Measurements from ENCODE around the gene DGKH. TPM values are rescaled to one million over a fixed set of nuclear protein-coding genes. Genes with fewer than 3 reads are reported as not detected.

The DGKH gene
- total and polyA plus RNA-seq, 9 donors: 2.1 to 14.1 (median 9.3) TPM

DNA sequence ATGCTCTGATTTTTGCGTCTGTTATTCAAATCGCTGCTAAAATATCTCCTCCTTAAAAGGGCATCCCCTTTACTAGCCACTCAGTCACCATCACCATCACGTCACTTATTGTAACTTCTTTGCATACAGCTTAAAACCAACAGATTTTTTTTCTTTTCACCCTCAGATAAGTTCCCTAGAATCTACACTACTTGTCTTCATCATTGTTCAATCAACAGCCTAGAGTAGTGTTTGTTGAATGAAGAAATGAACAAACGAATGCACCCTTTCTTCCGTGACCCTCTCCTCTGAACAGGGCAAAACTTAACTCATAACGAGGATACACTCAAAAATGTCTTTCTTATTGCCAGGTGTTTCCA lies 222.4 kb downstream of the DGKH start:
- H3K27me3 ChIP-seq: no peaks in the 10 kb centered on the region
- peak overlapping the region; percentile 97 for H3K4me3 ChIP-seq
- 55 to 60% (median 55%) methylated on average over 6 of the region's 6 CpGs for WGBS, 3 donors
- no peak for TF ChIP-seq EP300 (IDR thresholded peaks at IDR 0.05)
- no peak for TF ChIP-seq POLR2A (IDR thresholded peaks at IDR 0.05)
- TF ChIP-seq CTCF (IDR thresholded peaks at IDR 0.05): no peak
- no peaks in the 10 kb centered on the region for H3K36me3 ChIP-seq
- no peak for DNase-seq
- peaks cover 6% of the 10 kb centered on the region for H3K4me1 ChIP-seq (ENCODE audit: insufficient read depth)
- no peaks in the 10 kb centered on the region for H3K9me3 ChIP-seq
- H3K27ac ChIP-seq: peak overlapping the region in 1 of 2 donors; percentile 83
- intact Hi-C loops (cut with DNase I): no loop called here

DNA sequence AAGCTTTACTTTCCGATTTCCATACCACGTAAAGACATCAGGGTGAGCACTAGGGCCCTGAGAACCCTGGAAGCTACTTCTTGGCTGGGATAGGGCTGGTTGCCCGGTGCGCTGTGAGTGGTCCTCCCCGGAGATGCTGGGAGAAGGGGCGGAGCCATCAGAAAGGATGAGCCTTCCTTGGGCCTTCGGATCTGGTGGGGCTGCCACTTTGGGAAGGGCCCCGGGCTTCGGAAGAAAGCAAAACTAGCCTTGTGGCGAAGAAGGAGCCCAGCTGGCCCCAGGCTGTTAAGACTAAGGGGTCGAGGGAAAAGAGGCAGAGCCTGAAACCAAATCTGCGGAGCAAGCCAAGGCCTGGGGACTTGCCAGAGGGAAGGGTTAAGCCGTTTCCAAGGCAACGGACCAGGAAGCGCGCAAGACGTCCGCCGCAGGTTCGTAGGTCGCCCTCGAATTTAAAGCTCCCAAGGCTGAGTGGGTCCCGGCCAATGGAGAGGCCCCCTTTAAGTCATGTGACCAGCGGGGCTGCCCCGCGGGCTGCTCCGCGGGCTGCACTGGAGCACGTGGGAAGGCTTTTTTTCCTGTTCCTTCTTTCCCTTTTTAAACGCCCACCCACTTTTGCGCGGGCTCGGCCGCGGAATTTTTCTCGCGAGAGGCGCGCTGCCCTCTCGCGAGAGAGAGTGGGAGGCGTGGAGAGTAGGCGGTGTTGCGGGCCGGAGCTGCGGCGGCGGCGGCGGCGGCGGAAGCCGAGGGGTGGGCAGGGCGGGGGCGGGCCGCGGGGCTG lies 223.1 kb downstream of the DGKH start:
- no peaks in the 10 kb centered on the region for H3K36me3 ChIP-seq
- DNase-seq: peak; percentile 94 to 96 (median 95)
- intact Hi-C loops (cut with DNase I): no loop called here
- H3K27me3 ChIP-seq: no peaks in the 10 kb centered on the region
- WGBS, 3 donors: 1 to 3% (median 1%) methylated on average over 42 to 57 of the region's 57 CpGs
- H3K4me1 ChIP-seq (ENCODE audit: insufficient read depth): peaks cover 7% of the 10 kb centered on the region
- H3K27ac ChIP-seq: peak overlapping the region; percentile 78 to 88
- H3K9me3 ChIP-seq: no peaks in the 10 kb centered on the region
- peak overlapping the region; percentile 97 for H3K4me3 ChIP-seq
- TF ChIP-seq CTCF (IDR thresholded peaks at IDR 0.05) (no peak), POLR2A (IDR thresholded peaks at IDR 0.05) (no peak), EP300 (IDR thresholded peaks at IDR 0.05) (no peak)

GRCh38 chr13:42272115-42272803 lies 223.8 kb downstream of the DGKH start, which contains the start of gene AKAP11:
Gene AKAP11 (plus strand): TSS chr13:42272152. CDS start chr13:42286349, 14,197 bp downstream.
- H3K27ac ChIP-seq: peak within 1 kb of the TSS; percentile 78 to 88
- H3K9me3 ChIP-seq: no peaks in the 10 kb centered on the region
- H3K36me3 ChIP-seq: no peaks in the 10 kb centered on the region
- H3K4me3 ChIP-seq: peak within 1 kb of the TSS; percentile 97
- peaks cover 7% of the 10 kb centered on the region for H3K4me1 ChIP-seq (ENCODE audit: insufficient read depth)
- TF ChIP-seq CTCF (IDR thresholded peaks at IDR 0.05): no peak
- peak; percentile 21 for TF ChIP-seq POLR2A (IDR thresholded peaks at IDR 0.05)
- no peaks in the 10 kb centered on the region for H3K27me3 ChIP-seq
- 0 to 1% (median 0%) methylated on average over 39 to 59 of the region's 59 CpGs for WGBS, 3 donors
- intact Hi-C loops (cut with DNase I): no loop called here
- DNase-seq: no peak

DNA sequence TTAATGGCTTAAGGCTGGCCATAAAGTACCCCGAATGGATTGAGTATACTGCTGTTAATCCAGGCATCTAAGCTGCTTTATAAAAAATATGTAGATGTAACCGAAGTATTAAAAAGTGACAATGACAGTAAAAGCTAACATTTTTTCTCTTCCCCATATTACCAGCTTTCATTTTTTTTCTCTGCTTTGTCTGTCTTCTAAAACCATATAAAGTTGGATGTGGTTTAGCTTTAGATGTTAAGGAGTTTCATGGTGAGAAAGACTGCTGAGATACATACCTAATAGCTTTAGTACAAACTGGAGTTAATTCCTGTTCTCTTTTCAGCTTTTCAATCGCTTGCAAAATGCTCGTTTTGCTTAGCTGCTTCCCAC lies 224.3 kb downstream of the DGKH start:
- Histone ChIP-seq H3K9me3 (no peaks in the 10 kb centered on the region), H3K27me3 (no peaks in the 10 kb centered on the region), H3K36me3 (no peaks in the 10 kb centered on the region), H3K4me3 (peak overlapping the region; percentile 97), H3K27ac (peak overlapping the region; percentile 78 to 88), H3K4me1 (ENCODE audit: insufficient read depth) (peaks cover 7% of the 10 kb centered on the region)
- no peak for DNase-seq
- TF ChIP-seq EP300 (IDR thresholded peaks at IDR 0.05) (no peak), CTCF (IDR thresholded peaks at IDR 0.05) (no peak), POLR2A (IDR thresholded peaks at IDR 0.05) (no peak)
- intact Hi-C loops (cut with DNase I): no loop called here
- WGBS, 3 donors: 1 to 2% (median 1%) methylated on average over 4 of the region's 4 CpGs

All from ovary (tissue), 9 donors.